SK-N-SH (cell line): ENCODE results near the gene ENO1. TPM values are rescaled to one million over a fixed set of nuclear protein-coding genes. Genes with fewer than 3 reads are reported as not detected.

ENCODE experiments used
- CTCF ChIA-PET: fragments of 300-600, 350-600 bp; formaldehyde crosslinking; extraction: SDS; loops from one replicate; lab custom pipeline; 2021; lab: Yijun Ruan, JAX
- POLR2A ChIA-PET: fragments of 350-600 bp; sonication (Branson Sonifier 250); formaldehyde crosslinking; extraction: SDS; loops from one replicate; lab custom pipeline; 2020; ENCODE audit warnings: antibody characterized with exemption, inconsistent platforms; lab: Yijun Ruan, JAX
- DNase-seq: peaks from one replicate; pipeline ENCODE4 v3.0.0; 2012
- H2AFZ ChIP-seq: fragments of 200-600 bp; sonication (generic); 2 replicates; pipeline ENCODE4 v1.8.1; 2016; ENCODE audit warnings: antibody characterized with exemption, mild to moderate bottlenecking, low read depth
- H3F3A ChIP-seq: fragments of 200-600 bp; sonication (generic); replicated peaks from 2 replicates; pipeline ENCODE3; 2016; ENCODE audit warnings: antibody characterized with exemption, mild to moderate bottlenecking; ENCODE audit not compliant: insufficient read depth
- H3K27ac ChIP-seq, 2 experiments: fragments of 200-500 bp in 1 of 2; fragments of 200-600 bp in 1 of 2; sonication (Bioruptor generic) in 1 of 2; sonication (generic), shearing (Covaris generic) in 1 of 2; 2 replicates each; pipeline versions ENCODE4 v1.5.1 to v1.6.1; 2014 to 2016; ENCODE audit warnings: low read depth in 2 of 2, inconsistent platforms in 1 of 2, low read length in 1 of 2, mild to moderate bottlenecking in 1 of 2, mixed read lengths in 1 of 2
- H3K27me3 ChIP-seq: fragments of 200-600 bp; sonication (generic), shearing (Covaris generic); 2 replicates; pipeline ENCODE4 v1.6.1; 2016; ENCODE audit warnings: mixed run types; ENCODE audit not compliant: insufficient read depth
- H3K36me3 ChIP-seq, 2 experiments: fragments of 200-500 bp in 1 of 2; fragments of 200-600 bp in 1 of 2; sonication (Bioruptor generic) in 1 of 2; sonication (generic) in 1 of 2; replicated peaks in 1 of 2; 2 replicates each; pipeline versions ENCODE3 to v1.5.1; 2014 to 2016; ENCODE audit warnings: low read length in 1 of 2, mild to moderate bottlenecking in 1 of 2; ENCODE audit not compliant: insufficient read depth in 2 of 2, control insufficient read depth in 1 of 2
- H3K4me1 ChIP-seq, 2 experiments: fragments of 200-500 bp in 1 of 2; fragments of 200-600 bp in 1 of 2; sonication (Bioruptor generic) in 1 of 2; sonication (generic), shearing (Covaris generic) in 1 of 2; 2 replicates each; pipeline versions ENCODE4 v1.5.1 to v1.6.1; 2014 to 2016; ENCODE audit warnings: low read depth in 1 of 2, low read length in 1 of 2, mixed run types in 1 of 2; ENCODE audit not compliant: insufficient read depth in 2 of 2, control insufficient read depth in 1 of 2
- H3K4me2 ChIP-seq: fragments of 200-600 bp; sonication (generic), shearing (Covaris generic); 2 replicates; pipeline ENCODE4 v1.6.1; 2017; ENCODE audit warnings: mixed run types
- H3K4me3 ChIP-seq, 2 experiments: fragments of 200-500 bp in 1 of 2; fragments of 200-600 bp in 1 of 2; sonication (Bioruptor generic) in 1 of 2; sonication (generic), shearing (Covaris generic) in 1 of 2; 2 replicates each; pipeline versions ENCODE4 v1.5.1 to v1.8.1; 2014 to 2016; ENCODE audit warnings: low read depth in 2 of 2, inconsistent platforms in 1 of 2, low read length in 1 of 2, mild to moderate bottlenecking in 1 of 2, mixed read lengths in 1 of 2, moderate library complexity in 1 of 2
- H3K79me2 ChIP-seq: fragments of 200-600 bp; sonication (generic); 2 replicates; pipeline ENCODE4 v1.8.1; 2017; ENCODE audit warnings: mild to moderate bottlenecking; ENCODE audit not compliant: insufficient read depth
- H3K9ac ChIP-seq: fragments of 200-600 bp; sonication (generic); 2 replicates; pipeline ENCODE4 v1.6.1; 2017; ENCODE audit warnings: mixed run types
- H3K9me2 ChIP-seq: fragments of 200-600 bp; sonication (generic); 2 replicates; pipeline ENCODE4 v1.6.1; 2017; ENCODE audit warnings: mixed run types
- H3K9me3 ChIP-seq: fragments of 200-600 bp; sonication (generic); 2 replicates; pipeline ENCODE4 v1.6.1; 2017; ENCODE audit warnings: mixed run types, mild to moderate bottlenecking, moderate library complexity
- H4K20me1 ChIP-seq: fragments of 200-600 bp; sonication (generic); 2 replicates; pipeline ENCODE4 v1.6.1; 2017; ENCODE audit warnings: mild to moderate bottlenecking, mixed run types; ENCODE audit not compliant: insufficient read depth
- CHD2 ChIP-seq: fragments of 150-350 bp; IDR thresholded peaks from 2 replicates; pipeline ENCODE4 v1.6.1; 2018; ENCODE audit warnings: low read length; ENCODE audit not compliant: partially characterized antibody
- EP300 ChIP-seq, 2 experiments: IDR thresholded peaks; 2 replicates each; pipeline versions ENCODE4 v1.4.0 to v1.6.1; 2012; ENCODE audit warnings: borderline replicate concordance in 1 of 2, low read depth in 1 of 2, low read length in 1 of 2
- EZH2phosphoT487 ChIP-seq: fragments of 200-600 bp; sonication (generic); IDR thresholded peaks from 2 replicates; pipeline ENCODE4 v1.6.1; 2017; ENCODE audit warnings: low read depth, mixed run types, mild to moderate bottlenecking, antibody characterized with exemption, moderate library complexity, borderline replicate concordance
- FOXJ3 ChIP-seq: sonication (generic); formaldehyde crosslinking; IDR thresholded peaks from 2 replicates; pipeline ENCODE4 v1.5.1; 2020; ENCODE audit warnings: mild to moderate bottlenecking, missing genetic modification reagents
- NFIC ChIP-seq: IDR thresholded peaks from 2 replicates; pipeline ENCODE4 v1.4.0; 2012; ENCODE audit warnings: borderline replicate concordance
- POLR2AphosphoS5 ChIP-seq: IDR thresholded peaks from 2 replicates; pipeline ENCODE4 v1.6.1; 2012; ENCODE audit warnings: low read depth, low read length
- TCF12 ChIP-seq: IDR thresholded peaks from 2 replicates; pipeline ENCODE4 v1.4.0; 2012
- WGBS: methylation state at CpG from one replicate; pipeline ENCODE4 v1.1.6; 2017; ENCODE audit warnings: low lambda C conversion rate; 5-methylcytosine and 5-hydroxymethylcytosine counted together
- polyA plus RNA-seq, 3 experiments: library from polyadenylated mRNA; depleted of rRNA; stranded (reverse); fragments of >200 nt; gene quantifications; 2 replicates each; pipeline ENCODE4 v1.2.3, GENCODE V29; 2012
- small RNA-seq, 7 experiments: library from RNA; depleted of rRNA; stranded (forward); fragments of <200 nt; gene quantifications; one replicate each; pipeline ENCODE3, GENCODE V24; 2012
- TF ChIP-seq, protein P1 (sequence below): IDR thresholded peaks from 2 replicates; pipeline ENCODE4 v1.4.0; 2012; ENCODE audit warnings: low read depth

ENO1 gene
- polyA plus RNA-seq, 1 of the 3 experiments (the other 2 are of a cell fraction) = 1,599 TPM

GRCh38 chr1:8813016-8813763 is 65.3 kb downstream of the ENO1 start:
- WGBS = 85% methylated on average over 6 of the region's 6 CpGs
- ChIA-PET POLR2A (interaction anchor here (1.4 kb wide), 1 partner anchor 53 kb away, joined by 3 read pairs; no protein-coding TSS in a partner anchor), CTCF (interaction anchor here (0.8 to 1.7 kb wide), 8 partner anchors 13 to 252 kb away, joined by 3 to 9 read pairs (median 4); no protein-coding TSS in a partner anchor)
- H3K9me3 ChIP-seq = no peaks in the 10 kb centered on the region
- H3F3A ChIP-seq = peaks cover 24% of the 10 kb centered on the region
- peaks cover 9% of the 10 kb centered on the region; the same call in 1 of the 2 replicates for H4K20me1 ChIP-seq
- no peak for DNase-seq
- no peak overlapping the region for H3K4me3 ChIP-seq
- H2AFZ ChIP-seq = no peak overlapping the region
- no peak overlapping the region for H3K4me2 ChIP-seq
- H3K79me2 ChIP-seq = peaks cover 77% of the 10 kb centered on the region
- H3K4me1 ChIP-seq = peaks cover 10 to 20% of the 10 kb centered on the region in 2 experiments; a peak in 3 of 4 replicates
- H3K9ac ChIP-seq = no peak overlapping the region
- H3K9me2 ChIP-seq = no peaks in the 10 kb centered on the region
- TF ChIP-seq EP300 (IDR thresholded peaks at IDR 0.05; ENCODE audit: borderline replicate concordance in 1 of 2, low read depth in 1 of 2, low read length in 1 of 2) = no peak
- no peak for TF ChIP-seq POLR2AphosphoS5
- H3K36me3 ChIP-seq = no peaks in the 10 kb centered on the region
- no peaks in the 10 kb centered on the region for H3K27me3 ChIP-seq
- no peak overlapping the region; a peak in 1 of 4 replicates for H3K27ac ChIP-seq

DNA sequence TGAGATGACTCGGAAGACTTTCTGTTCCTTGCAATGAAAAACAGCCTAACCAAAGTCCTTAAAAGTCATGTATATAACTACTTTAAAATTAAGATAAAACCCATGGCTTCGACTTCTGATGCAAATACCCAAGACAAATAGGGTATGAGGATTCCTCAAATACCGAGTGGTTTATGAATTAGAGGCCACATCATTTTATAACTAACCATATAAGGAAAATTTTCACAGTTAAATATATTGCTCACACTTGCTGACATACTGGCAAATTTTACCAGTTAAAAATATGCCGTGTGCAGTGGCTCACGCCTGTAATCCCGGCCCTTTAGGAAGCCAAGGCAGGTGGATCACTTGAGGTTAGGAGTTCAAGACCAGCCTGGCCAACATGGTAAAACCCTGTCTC is 66.4 kb downstream of the ENO1 start:
- peaks cover 10 to 20% of the 10 kb centered on the region in 2 experiments; a peak in 3 of 4 replicates for H3K4me1 ChIP-seq
- H3K36me3 ChIP-seq = no peaks in the 10 kb centered on the region
- peaks cover 9% of the 10 kb centered on the region; the same call in 1 of the 2 replicates for H4K20me1 ChIP-seq
- no peak overlapping the region for H3K27ac ChIP-seq
- H3K27me3 ChIP-seq = no peaks in the 10 kb centered on the region
- no peak overlapping the region for H3K4me3 ChIP-seq
- CTCF ChIA-PET = interaction anchor here (1.0 to 1.6 kb wide), 3 partner anchors 9 to 60 kb away, joined by 3 to 4 read pairs (median 3); no protein-coding TSS in a partner anchor
- H3K4me2 ChIP-seq = no peak overlapping the region
- peaks cover 20% of the 10 kb centered on the region for H3F3A ChIP-seq
- no peaks in the 10 kb centered on the region for H3K9me3 ChIP-seq
- 90% methylated on average over 6 of the region's 6 CpGs for WGBS
- H3K9ac ChIP-seq = no peak overlapping the region
- no peaks in the 10 kb centered on the region for H3K9me2 ChIP-seq
- no peak overlapping the region for H2AFZ ChIP-seq
- POLR2A ChIA-PET = interaction anchor here (1.4 kb wide), 1 partner anchor 54 kb away, joined by 3 read pairs; no protein-coding TSS in a partner anchor
- TF ChIP-seq NFIC (no peak), TCF12 (no peak), EZH2phosphoT487 (no peak), FOXJ3 (CRISPR knock-in tag) (no peak), CHD2 (no peak)
- TF ChIP-seq, protein P1, sequence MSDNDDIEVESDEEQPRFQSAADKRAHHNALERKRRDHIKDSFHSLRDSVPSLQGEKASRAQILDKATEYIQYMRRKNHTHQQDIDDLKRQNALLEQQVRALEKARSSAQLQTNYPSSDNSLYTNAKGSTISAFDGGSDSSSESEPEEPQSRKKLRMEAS = no peak
- no peak for DNase-seq
- H3K79me2 ChIP-seq = peaks cover 85% of the 10 kb centered on the region

Small RNA genes within 50 kb of the gene (small RNA-seq; reads per million reads assigned to genes)
- gene AL139415.2 = 0 to 0.21 (median 0) reads per million in 7 experiments
- gene MIR6728 = 0 reads per million in 7 experiments
- 0 reads per million in 7 experiments for gene RNU6-304P

Other genes starting within 250 kb of the ENO1 start
- 4.1 and 8.1 TPM in 2 replicates for gene RERE, start 61.0 kb downstream of the ENO1 start, polyA plus RNA-seq (2012; rRNA removed)
- gene CA6, start 67.2 kb upstream of the ENO1 start, polyA plus RNA-seq (2012; rRNA removed) = not detected in 2 replicates
- not detected in 2 replicates for gene SLC2A7, start 147.7 kb upstream of the ENO1 start, polyA plus RNA-seq (2012; rRNA removed)
- 0.02 TPM in 2 replicates for gene SLC2A5, start 190.9 kb upstream of the ENO1 start, polyA plus RNA-seq (2012; rRNA removed)